Caco-2 (cell line): ENCODE data around the gene MTARC1. TPM values are rescaled to one million over a fixed set of nuclear protein-coding genes. Genes with fewer than 3 reads are reported as not detected.

Source experiments
- BruUV-seq: library from RNA; stranded (reverse); fragments of 400-500 nt; replicated peaks from 2 replicates; lab custom pipeline; 2021; lab: Mats Ljungman, UMichigan
- CTCF ChIA-PET: fragments of 300-600 bp; sonication (Branson Sonifier 250); formaldehyde crosslinking; loops from one replicate; lab custom pipeline; 2022; ENCODE audit warnings: antibody characterized with exemption; lab: Charles Lee
- POLR2A ChIA-PET: fragments of 300-600 bp; sonication (Branson Sonifier 250); formaldehyde crosslinking; loops from one replicate; lab custom pipeline; 2022; ENCODE audit warnings: antibody characterized with exemption; lab: Charles Lee
- DNase-seq, 2 experiments: peaks; one replicate each; pipeline versions ENCODE4 v3.0.0 to v3.0.0-alpha.2; 2020 to 2022
- H3K27me3 ChIP-seq: replicated peaks from 2 replicates; pipeline ENCODE4 v1.6.0; 2011; ENCODE audit warnings: low read length; ENCODE audit not compliant: control insufficient read depth, insufficient read depth
- H3K36me3 ChIP-seq: 2 replicates; pipeline ENCODE4 v1.5.1; 2011; ENCODE audit warnings: low read length; ENCODE audit not compliant: control insufficient read depth, insufficient read depth
- H3K4me1 ChIP-seq: fragments of 250-450 bp; sonication (Bioruptor Pico); 2 replicates; pipeline ENCODE4 v1.5.1; 2020; ENCODE audit warnings: mild to moderate bottlenecking
- H3K4me3 ChIP-seq: 2 replicates; pipeline ENCODE4 v1.5.1; 2011; ENCODE audit warnings: low read depth, mild to moderate bottlenecking, control low read depth, low read length
- H3K9me3 ChIP-seq: fragments of 250-450 bp; sonication (Bioruptor Pico); 2 replicates; pipeline ENCODE4 v1.5.1; 2020; ENCODE audit warnings: mild to moderate bottlenecking, moderate library complexity
- H3K27ac Mint-ChIP-seq: one replicate; pipeline ENCODE4 v1.8.0; 2022; ENCODE audit warnings: mixed read lengths; ENCODE audit not compliant: unreplicated experiment
- H3K27me3 Mint-ChIP-seq: one replicate; pipeline ENCODE4 v1.8.0; 2022; ENCODE audit warnings: mixed read lengths; ENCODE audit not compliant: insufficient read depth, unreplicated experiment
- H3K36me3 Mint-ChIP-seq: one replicate; pipeline ENCODE4 v1.8.0; 2022; ENCODE audit warnings: mild to moderate bottlenecking, mixed read lengths; ENCODE audit not compliant: insufficient read depth, unreplicated experiment
- H3K4me1 Mint-ChIP-seq: one replicate; pipeline ENCODE4 v1.8.0; 2022; ENCODE audit warnings: low read depth, mixed read lengths; ENCODE audit not compliant: unreplicated experiment
- H3K4me3 Mint-ChIP-seq: one replicate; pipeline ENCODE4 v1.8.0; 2022; ENCODE audit warnings: mild to moderate bottlenecking, moderate library complexity, mixed read lengths; ENCODE audit not compliant: unreplicated experiment
- H3K9me3 Mint-ChIP-seq: one replicate; pipeline ENCODE4 v1.8.0; 2022; ENCODE audit warnings: mixed read lengths; ENCODE audit not compliant: unreplicated experiment
- intact Hi-C: fragments of 100-400 bp; cut with micrococcal nuclease; formaldehyde crosslinking; loops from one replicate; pipeline ENCODE4 v1.10.0; 2022; ENCODE audit not compliant: unreplicated experiment
- total RNA-seq: library from RNA; stranded (reverse); gene quantifications from 2 replicates; pipeline ENCODE4 v1.2.3, GENCODE V29; 2022
- TF ChIP-seq, protein P1 (sequence below), 2 experiments: fragments of 200-600 bp in 1 of 2; IDR thresholded peaks; 1 replicate in 1 of 2; 2 replicates in 1 of 2; pipeline versions ENCODE4 v1.5.1 to v1.8.0; 2011 to 2022; ENCODE audit warnings: antibody characterized with exemption in 1 of 2, control low read depth in 1 of 2, inconsistent platforms in 1 of 2, low read depth in 1 of 2, low read length in 1 of 2, mild to moderate bottlenecking in 1 of 2, moderate library complexity in 1 of 2; ENCODE audit not compliant: insufficient read depth in 1 of 2, severe bottlenecking in 1 of 2, unreplicated experiment in 1 of 2

Gene MTARC1
- total RNA-seq, 1 experiment from 2014 or later = 88.7 TPM

GRCh38 chr1:220742520-220742919, 44.2 kb upstream of the MTARC1 start:
- no peak overlapping the region for H3K4me3 ChIP-seq
- peaks cover 13% of the 10 kb centered on the region for H3K4me1 Mint-ChIP-seq
- no peaks in the 10 kb centered on the region for H3K9me3 Mint-ChIP-seq
- TF ChIP-seq, protein P1, sequence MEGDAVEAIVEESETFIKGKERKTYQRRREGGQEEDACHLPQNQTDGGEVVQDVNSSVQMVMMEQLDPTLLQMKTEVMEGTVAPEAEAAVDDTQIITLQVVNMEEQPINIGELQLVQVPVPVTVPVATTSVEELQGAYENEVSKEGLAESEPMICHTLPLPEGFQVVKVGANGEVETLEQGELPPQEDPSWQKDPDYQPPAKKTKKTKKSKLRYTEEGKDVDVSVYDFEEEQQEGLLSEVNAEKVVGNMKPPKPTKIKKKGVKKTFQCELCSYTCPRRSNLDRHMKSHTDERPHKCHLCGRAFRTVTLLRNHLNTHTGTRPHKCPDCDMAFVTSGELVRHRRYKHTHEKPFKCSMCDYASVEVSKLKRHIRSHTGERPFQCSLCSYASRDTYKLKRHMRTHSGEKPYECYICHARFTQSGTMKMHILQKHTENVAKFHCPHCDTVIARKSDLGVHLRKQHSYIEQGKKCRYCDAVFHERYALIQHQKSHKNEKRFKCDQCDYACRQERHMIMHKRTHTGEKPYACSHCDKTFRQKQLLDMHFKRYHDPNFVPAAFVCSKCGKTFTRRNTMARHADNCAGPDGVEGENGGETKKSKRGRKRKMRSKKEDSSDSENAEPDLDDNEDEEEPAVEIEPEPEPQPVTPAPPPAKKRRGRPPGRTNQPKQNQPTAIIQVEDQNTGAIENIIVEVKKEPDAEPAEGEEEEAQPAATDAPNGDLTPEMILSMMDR (IDR thresholded peaks at IDR 0.05; ENCODE audit: insufficient read depth in 1 of 2, low read depth in 1 of 2, low read length in 1 of 2, severe bottlenecking in 1 of 2, unreplicated experiment in 1 of 2) = no peak
- ChIA-PET CTCF (no interaction called here), POLR2A (no interaction called here)
- no peaks in the 10 kb centered on the region for H3K36me3 Mint-ChIP-seq
- H3K36me3 ChIP-seq = no peaks in the 10 kb centered on the region
- no peak overlapping the region for H3K4me3 Mint-ChIP-seq
- H3K27me3 ChIP-seq = no peaks in the 10 kb centered on the region
- no peaks in the 10 kb centered on the region for H3K4me1 ChIP-seq
- H3K9me3 ChIP-seq = no peaks in the 10 kb centered on the region; the same call in 1 of the 2 replicates
- BruUV-seq = no TSS peak
- no peak overlapping the region for H3K27ac Mint-ChIP-seq
- no peak for DNase-seq
- intact Hi-C loops = no loop called here
- no peaks in the 10 kb centered on the region for H3K27me3 Mint-ChIP-seq

GRCh38 chr1:220746851-220747250, 39.9 kb upstream of the MTARC1 start:
- no peaks in the 10 kb centered on the region for H3K36me3 Mint-ChIP-seq
- intact Hi-C loops = no loop called here
- no peak for DNase-seq
- H3K27ac Mint-ChIP-seq = no peak overlapping the region
- no peaks in the 10 kb centered on the region for H3K27me3 ChIP-seq
- no peaks in the 10 kb centered on the region for H3K4me1 ChIP-seq
- H3K9me3 ChIP-seq = no peaks in the 10 kb centered on the region
- H3K4me1 Mint-ChIP-seq = peaks cover 13% of the 10 kb centered on the region
- TF ChIP-seq, protein P1 (IDR thresholded peaks at IDR 0.05; ENCODE audit: insufficient read depth in 1 of 2, low read depth in 1 of 2, low read length in 1 of 2, severe bottlenecking in 1 of 2, unreplicated experiment in 1 of 2) = no peak
- no peaks in the 10 kb centered on the region for H3K9me3 Mint-ChIP-seq
- no peaks in the 10 kb centered on the region for H3K36me3 ChIP-seq
- ChIA-PET POLR2A (no interaction called here), CTCF (interaction anchor here (1.8 to 2.8 kb wide), 2 partner anchors 13 to 30 kb away, joined by 6 to 16 read pairs; no protein-coding TSS in a partner anchor)
- peak overlapping the region; percentile 77 for H3K4me3 Mint-ChIP-seq
- no peaks in the 10 kb centered on the region for H3K27me3 Mint-ChIP-seq
- BruUV-seq = no TSS peak
- H3K4me3 ChIP-seq = no peak overlapping the region

DNA sequence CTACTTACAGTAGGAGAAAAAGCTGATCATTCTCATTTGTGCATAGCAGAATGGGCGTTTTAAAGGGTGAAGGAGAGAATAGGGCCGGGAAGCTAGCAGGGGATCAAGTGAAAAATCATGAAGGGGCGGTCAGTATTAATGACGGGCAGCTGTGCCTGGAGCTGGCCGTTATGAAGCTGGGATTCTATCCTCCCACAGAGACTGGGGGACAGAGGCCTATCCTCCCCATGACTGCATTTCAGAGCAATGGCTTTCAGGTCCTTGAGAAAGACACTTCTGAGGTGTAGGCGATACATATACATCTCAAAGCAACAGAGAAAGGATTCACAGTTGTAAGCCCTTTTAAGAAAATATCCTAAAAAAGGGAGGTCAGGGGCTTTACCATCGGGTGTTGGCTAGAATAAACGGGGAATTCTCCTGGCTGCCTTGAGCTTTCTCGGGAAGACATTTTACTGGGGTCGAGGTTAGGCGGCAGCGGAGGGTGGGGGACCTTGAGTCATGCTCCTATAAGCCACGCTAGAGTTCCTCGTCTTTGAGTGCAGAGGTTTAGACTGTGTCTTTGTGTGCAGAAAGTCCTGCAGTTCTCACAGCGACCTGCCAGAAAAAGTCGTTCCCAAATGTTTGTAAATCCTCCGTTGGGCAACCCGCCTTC, 39.1 kb upstream of the MTARC1 start:
- no peaks in the 10 kb centered on the region for H3K36me3 Mint-ChIP-seq
- peaks cover 13% of the 10 kb centered on the region for H3K4me1 Mint-ChIP-seq
- peak overlapping the region; percentile 59 for H3K4me3 ChIP-seq
- H3K4me3 Mint-ChIP-seq = peak overlapping the region; percentile 77
- H3K27me3 ChIP-seq = no peaks in the 10 kb centered on the region
- no peaks in the 10 kb centered on the region for H3K9me3 ChIP-seq
- no TSS peak for BruUV-seq
- no peaks in the 10 kb centered on the region for H3K36me3 ChIP-seq
- ChIA-PET POLR2A (interaction anchor here (1.0 to 1.9 kb wide), 5 partner anchors 13 to 39 kb away, joined by 3 to 8 read pairs (median 4); partner anchors contain the start of gene MTARC1), CTCF (interaction anchor here (1.1 to 2.8 kb wide), 3 partner anchors 14 to 56 kb away, joined by 3 to 16 read pairs (median 6); no protein-coding TSS in a partner anchor)
- no peaks in the 10 kb centered on the region for H3K4me1 ChIP-seq
- TF ChIP-seq, protein P1 (IDR thresholded peaks at IDR 0.05; ENCODE audit: insufficient read depth in 1 of 2, low read depth in 1 of 2, low read length in 1 of 2, severe bottlenecking in 1 of 2, unreplicated experiment in 1 of 2) = no peak
- intact Hi-C loops = loop anchor here (1.0 kb wide), 3 partner anchors 13 to 56 kb away; no protein-coding TSS in a partner anchor
- DNase-seq = no peak
- peak overlapping the region; percentile 47 for H3K27ac Mint-ChIP-seq
- H3K27me3 Mint-ChIP-seq = no peaks in the 10 kb centered on the region
- H3K9me3 Mint-ChIP-seq = no peaks in the 10 kb centered on the region
